T follicular helper cell (primary cell): Measurements from ENCODE around the gene ZDHHC7.
"Not testable (repeated sequence)": the region's sequence is repeated elsewhere in the genome, so short reads cannot be mapped to it uniquely, and the experiment has no call there.

Experiments used
- DNase-seq: peaks from one replicate; pipeline ENCODE4 v3.0.0-alpha.2; 2020; ENCODE audit warnings: low read depth

ZDHHC7 gene

DNA sequence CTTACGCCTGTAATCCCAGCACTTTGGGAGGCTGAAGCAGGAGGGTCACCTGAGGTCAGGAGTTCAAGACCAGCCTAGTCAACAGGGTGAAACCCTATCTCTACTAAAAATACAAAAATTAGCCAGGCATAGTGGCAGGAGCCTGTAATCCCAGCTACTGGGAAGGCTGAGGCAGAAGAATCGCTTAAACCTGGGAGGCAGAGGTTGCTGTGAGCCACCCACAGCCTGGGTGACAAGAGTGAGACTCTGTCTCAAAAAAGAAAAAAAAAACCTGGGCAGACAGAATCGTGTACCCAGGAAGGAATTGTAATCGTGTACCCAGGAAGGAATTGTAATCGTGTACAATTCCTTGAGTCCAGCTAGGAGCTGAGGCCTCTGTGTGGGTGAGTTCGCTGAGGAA lies 72.7 kb downstream of the ZDHHC7 start:
- not testable (repeated sequence) for DNase-seq

DNA sequence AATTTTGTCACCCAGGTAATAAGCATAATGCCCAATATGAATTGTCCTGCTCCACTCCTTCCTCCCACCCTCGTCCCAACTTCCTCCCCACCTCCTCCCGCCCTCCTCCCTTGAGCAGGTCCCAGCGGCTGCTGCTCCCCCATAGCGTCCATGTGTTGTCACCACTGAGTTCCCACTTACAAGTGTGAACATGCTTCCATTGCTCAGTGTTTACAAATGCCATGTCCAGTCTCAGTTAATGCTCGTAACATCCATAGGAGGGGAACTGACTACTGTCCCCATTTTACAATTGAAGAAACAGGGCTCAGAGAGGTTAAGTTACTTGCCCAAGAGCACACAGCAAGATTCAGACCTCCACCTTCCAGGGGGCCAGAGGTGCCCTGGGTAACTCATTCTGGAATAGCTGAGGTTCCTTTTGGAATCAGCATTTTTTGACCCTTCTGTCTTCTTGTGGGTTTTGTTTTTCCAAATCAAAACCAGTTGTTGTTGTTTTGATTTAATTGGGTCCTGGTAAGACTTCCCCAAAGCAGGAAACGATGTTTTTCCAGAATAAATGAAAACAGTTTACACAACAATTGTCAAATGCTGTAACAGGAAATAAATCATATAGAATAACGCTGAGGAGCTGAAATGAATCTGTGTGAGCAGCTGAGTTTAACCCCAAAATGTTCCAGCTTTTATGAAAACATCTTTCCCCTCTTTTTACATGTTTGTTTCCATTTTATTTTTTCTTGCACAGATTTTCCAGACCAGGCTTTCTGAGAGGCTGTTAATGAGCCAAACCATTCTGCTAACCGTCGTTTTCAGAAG lies 73.9 kb downstream of the ZDHHC7 start:
- DNase-seq = no peak

DNA sequence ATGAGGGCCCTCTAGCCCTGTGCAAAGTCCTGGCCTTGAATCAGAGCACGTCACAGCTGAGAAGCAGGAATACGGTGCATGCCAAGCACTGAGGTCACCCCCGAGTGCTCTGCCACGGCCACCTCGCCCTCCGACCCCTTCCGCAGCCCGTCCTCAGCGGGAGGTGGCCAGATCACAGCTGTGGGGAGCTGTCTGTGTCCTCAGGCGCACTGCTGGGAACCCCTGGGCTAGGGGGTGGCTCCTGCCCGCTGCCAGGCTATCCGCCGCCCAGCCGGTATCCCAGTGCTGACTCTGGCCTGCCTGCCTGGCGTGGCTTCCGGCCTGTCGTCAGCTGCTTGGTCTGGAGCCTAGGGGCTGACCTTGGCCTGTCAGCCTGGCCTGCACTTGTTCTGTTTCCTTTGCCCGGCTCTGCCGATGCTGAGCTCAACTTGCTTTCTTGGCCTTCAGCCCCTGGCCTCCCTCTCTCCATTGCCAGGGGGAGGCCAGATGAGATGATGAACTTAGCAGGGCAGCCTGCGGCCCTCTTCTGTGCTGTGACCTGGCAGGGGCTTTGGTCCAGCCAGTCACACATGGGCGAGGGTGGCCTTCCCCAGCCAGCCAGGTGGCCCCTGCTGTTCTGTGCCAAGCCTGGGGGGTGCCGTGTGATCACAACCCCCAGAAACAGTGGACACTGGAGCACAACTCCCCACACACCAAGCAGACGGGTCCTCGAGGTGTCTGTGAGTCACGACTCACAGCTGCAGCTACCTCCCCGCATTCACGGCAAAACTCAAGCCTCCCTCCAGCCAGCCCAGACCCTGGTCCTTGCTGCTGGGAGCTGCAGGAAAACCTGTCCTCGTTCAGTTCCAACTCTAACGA lies 77.3 kb downstream of the ZDHHC7 start:
- no peak for DNase-seq

DNA sequence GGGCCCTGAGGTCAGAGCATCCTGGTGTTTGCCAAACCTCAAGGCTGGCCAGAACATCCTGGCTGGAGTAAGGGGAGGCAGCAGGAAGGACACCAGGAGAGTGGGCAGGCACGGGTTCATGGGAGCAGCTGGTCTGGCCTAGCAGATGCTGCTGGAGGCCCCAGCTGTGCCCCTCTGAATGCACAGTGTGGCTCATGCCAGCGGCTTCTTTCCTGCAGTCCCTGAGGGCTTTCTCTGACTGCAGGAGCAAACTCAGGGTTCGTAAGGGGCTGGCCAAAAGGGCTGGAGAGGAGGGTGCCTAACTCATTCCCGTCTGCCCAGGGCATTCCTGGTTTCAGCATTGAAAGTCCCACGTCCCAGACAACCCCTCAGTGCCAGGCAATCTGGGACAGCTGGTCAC lies 78.7 kb downstream of the ZDHHC7 start:
- no peak for DNase-seq

DNA sequence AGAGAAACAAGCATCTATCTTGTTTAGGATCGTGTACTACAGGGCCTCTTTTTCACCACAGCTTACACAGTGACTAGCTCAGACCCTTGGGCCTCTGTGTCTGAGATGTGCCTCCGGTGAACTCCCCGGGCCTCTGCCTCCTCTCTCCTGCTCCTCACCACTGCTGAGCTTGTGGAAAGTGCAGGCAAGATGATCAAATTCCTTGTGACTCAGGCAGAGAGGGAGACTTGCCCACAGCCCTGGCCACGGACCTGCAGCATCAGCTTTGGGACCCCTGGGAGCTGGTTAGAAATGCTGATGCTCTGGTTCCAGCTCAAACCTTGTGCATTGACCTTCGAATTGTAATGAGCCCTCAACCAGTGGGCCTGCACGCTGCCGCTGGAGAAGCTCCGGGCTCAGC lies 79.8 kb downstream of the ZDHHC7 start:
- no peak for DNase-seq

DNA sequence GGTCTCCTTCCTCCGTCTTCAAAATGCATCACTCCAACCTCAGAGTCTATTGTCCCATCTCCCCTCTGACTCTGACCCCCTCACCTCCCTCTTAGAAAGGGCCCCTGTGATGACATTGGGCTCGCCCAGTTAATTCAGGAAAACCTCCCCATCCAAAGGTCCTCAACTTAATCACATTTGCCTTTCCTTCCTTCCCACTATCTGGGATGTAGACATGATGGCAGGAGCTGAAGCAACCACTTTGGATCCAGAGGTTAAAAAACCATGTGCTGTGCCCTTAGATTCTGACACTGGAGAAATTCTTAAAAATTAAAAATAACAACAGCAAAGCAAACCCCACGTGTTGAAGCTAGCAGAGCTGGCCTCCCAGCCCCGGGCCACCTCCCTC lies 80.2 kb downstream of the ZDHHC7 start:
- no peak for DNase-seq

DNA sequence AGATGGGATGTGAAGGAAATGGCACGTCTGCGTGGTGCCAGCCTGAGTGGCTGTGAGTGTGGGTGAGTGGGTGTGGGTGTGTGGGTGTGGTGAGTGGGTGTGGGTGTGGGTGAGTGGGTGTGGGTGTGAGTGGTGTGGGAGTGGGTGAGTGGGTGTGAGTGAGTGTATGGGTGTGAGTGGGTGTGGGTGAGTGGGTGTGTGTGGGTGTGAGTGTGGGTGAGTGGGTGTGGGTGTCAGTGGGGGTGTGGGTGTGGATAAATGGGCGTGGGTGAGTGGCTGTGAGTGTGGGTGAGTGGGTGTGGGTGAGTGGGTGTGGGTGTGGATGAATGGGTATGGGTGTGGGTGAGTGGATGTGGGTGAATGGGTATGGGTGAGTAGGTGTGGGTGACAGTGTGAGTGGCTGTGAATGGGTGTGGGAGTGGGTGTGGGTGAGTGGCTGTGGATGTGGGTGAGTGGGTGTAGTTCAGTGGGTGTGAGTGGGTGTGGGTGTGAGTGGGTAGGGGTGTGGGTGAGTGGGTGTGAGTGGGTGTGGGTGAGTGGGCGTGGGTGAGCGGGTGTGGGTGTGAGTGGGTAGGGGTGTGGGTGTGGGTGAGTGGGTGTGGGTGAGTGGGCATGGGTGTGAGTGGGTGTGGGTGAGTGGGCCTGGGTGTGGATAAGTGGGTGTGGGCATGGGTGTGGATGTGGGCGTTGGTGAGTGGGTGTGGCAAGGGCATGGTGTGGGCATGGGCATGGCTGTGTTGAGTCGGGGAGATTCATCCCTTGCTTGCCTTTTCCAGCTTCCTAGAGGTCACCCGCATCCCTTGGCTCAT lies 80.8 kb downstream of the ZDHHC7 start:
- no peak for DNase-seq

DNA sequence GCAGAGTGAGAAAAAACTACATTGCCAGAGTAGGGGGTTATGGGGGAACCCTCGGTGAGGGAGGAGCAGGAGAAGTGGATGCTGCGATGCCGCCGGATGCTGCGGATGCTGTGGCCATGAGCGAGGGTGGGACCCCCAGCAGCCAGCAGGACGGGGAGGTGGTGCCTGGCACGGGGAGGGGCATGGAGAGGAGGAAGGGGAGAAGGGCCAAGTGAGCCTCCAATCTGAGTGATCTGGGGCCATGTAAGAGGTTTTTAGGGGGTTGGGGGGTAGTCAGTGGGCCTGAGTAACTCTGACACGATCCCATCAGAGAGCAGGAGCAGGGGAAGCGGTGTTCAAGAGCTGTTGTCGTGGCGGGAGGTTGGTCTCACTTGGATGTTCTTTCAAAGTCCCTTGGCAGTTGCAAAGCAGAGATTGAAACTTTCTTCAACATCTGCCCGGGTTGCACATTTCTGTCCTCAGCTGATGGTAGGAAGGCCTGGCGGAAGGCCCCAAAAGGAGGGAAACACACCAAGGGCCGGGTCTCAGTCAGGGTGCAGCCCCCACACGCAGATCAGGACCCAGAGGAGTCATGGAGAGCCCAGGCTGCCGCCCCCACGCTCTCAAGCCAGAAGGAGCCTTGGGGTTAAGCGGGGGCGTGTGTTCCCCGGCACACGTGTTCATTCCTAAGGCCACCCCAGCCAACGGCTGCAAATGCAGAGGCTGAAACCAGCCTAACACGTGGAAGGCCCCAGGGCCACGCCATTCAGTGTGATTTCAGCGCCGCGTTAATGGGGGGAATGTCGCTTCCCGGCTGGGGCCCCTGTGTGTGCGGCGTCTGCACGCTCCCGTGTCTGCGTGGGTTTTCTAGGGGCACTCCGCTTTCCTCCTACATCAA lies 81.7 kb downstream of the ZDHHC7 start:
- DNase-seq = no peak

DNA sequence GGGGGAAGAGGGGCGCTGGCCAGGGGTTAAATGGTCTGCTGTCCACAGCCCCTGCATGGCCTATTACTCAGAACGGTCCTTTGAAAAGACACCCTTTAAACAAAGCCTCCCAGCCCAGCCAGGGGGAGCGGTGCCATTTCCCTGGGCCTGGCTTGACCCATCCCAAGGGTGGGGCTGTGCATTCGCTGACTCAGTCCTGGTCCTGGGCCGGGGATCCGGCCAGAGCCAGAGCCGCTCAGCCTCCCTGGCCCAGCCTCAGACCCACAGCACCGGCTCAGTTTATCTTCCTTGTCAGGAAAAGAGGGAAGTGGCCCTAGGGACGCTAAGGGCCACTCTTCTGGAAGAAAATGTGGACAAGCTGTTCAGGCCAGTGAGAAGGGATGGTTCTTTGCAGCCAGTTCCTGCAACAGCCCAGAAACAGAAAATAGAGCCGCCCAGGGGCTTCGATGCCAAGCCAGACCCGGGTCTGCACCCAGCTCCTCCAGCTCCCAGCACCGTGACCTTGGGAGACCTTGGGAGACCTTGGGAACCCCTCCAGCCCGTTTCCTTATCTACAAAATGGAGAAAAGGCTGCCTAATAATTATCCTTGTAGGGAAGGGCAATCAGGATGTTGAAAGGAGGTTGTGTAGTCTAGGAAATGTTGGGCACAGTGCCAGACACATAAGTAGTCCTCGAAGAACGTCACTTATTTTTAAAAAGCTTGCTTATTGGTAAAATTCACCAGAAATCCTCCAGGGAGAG lies 82.5 kb downstream of the ZDHHC7 start:
- no peak for DNase-seq

DNA sequence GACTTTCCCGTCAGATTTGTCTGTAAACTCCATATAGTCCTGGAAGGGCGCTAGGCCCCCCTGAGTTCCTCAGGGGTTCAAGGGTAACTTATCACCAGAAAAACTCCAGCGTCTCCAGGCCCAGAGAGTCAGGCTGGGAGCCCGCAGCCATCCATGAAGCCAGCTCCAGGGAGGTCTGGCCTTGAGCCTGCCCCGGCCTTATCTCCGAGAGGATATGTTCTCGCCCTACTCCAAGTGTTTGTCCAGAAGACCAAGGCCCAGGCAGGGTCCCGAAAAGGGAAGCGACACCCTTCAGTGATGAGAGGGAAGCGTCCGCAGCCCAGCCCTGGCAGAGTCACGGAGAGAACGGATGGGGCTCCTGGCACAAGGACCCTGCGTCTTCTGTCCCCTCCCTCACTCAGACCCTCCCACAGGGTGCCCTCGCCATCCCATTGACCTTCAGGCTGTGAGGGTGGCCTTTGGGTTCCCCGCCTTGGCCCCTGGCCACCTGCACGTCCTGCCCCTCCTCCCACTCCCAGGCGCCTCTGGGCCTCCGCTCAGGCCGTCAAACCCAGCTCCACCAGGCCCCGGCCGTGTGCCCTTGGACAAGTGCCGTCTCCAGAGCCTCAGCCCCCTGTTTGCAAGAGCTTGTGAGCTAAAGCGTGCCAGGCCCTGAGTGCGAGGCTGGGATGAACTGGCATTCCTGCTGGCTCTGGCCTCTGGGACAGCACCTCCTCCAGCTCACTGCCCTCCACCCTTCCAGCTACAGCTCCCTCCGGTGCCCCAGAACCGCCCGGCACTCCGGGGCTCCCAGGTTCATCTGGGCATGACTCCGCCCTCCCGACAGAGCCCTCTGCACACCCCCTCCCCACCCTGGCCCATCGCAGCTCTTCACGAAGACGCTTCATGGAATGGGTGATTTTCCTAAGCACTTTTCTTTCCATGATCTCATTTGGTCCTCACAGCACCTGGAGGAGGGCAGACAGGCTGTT lies 83.4 kb downstream of the ZDHHC7 start:
- no peak for DNase-seq

DNA sequence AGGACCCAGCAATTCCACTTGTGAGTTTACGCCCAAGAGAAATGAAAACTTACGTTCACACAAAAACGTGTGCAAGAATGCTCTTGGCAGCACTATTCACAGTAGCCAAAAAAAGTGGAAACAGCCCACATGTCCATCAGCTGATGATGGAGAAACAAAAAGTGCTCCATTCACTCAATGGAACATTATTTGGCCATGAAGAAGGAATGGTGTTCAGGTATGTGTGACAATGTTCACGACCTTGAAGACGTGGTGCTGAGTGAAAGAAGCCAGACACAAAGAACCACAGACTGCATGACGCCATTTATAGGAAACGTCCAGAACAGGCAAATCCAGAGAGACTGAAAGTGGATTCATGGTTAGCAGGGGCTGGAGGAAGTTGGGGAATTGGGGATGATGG lies 84.9 kb downstream of the ZDHHC7 start:
- DNase-seq = no peak

DNA sequence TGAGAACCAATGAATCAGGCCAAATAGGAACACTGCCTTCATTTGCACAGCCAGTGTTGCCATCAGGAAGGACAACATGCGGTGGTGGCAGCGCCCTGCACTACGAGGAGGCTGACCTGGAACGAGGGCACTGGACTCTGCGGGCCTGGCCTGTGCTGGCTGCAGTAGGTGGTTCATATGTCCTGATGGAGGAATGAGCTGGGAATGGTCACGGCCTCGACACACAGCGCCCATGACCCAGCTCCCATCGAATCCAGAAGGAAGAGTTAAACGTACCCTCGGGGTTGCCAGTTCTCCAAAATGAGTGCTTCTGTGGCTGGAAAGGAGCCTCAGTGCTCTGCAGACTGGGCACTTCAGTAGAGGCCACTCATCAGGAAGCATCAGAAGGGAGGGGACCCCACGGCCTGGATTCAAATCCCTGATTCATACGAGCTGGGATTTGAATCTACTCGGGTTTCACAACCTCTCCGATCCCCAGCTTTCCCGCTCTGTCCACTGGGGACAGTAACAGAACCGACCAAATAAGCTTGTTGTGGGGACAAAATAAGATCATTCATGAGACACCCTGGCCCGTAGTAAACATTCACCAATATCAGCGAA lies 85.5 kb downstream of the ZDHHC7 start:
- no peak for DNase-seq

DNA sequence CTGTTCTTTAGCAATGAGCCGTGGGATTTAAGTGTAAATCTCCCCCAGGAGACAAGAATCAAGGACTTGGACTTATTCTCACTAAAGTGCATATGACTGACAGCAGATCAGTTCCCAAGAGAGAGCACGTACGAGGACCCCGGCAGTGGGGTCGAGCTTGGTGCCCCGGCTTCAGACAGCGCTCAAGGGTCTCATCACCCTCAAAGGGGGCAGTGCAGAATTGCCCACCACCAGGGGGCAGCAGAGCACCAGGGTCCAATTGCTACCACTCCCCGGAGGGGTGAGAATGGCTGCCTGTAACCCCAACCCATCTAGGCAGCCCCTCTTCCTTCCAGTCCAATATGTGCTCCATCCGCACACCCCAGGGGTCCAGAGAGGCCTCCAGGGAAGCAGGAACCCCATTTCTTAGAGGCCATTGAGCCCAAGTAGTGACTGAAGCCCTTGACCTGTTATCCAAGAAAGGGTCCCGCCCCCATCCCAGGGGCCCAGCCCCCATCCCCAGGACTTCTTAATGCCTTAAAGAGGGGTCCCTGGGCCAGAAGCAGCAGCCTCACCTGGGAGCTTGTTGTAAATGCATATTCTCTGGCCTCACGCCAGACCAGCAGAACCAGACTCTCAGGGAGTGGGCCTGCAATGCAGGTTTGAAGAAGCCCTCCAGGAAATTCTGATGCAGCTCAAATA lies 86.1 kb downstream of the ZDHHC7 start:
- DNase-seq = peak; percentile 52

DNA sequence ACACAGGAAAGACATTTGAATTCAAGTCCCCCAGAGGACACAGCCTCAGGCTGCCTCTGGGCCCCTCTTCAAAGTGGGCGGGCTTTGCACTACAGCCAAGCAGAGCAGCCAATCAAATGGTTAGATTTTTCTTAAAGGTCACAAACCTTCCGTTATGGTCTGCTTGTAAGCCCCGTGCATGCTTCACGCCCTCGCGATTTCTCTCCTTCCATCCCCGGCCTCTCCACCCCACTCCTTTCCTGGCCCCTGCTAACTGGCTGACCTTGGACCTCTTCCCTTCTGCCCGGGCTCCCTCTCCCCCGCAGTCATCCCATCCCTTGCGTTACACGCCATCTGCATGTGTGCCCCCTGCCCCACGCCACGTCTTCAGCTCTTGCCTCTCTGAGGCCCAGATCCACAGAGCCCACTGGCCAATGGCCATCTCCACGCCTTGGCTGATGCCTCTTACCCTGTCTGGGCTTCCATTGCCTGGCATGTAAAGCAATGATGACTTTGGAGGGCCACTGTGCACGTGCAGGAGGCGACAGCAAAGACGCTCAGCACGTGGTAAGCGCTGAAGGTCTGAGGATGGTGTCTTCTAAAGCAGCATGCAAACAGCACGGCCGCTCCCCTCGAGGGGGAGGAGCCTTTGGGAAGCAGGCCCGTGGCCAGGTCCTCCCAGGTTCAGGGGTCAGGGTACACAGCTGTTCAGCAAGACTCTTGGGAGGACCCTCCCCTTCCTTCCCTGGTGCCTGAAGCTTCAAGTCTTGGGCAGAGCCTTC lies 86.8 kb downstream of the ZDHHC7 start:
- no peak for DNase-seq
